ENCODE data around the gene ADAMTSL3.

The ADAMTSL3 gene

GRCh38 chr15:83881156-83881555 is 227.2 kb downstream of the ADAMTSL3 start:
- Histone ChIP-seq H3K4me3 (replicated peaks; ENCODE audit: low read depth, low read length) (no peak overlapping the region), H3K27me3 (replicated peaks; ENCODE audit: control insufficient read depth, insufficient read depth, low read length) (no peaks in the 10 kb centered on the region), H3K36me3 (ENCODE audit: control insufficient read depth, insufficient read depth, low read length) (no peaks in the 10 kb centered on the region)
- no peak for DNase-seq (ENCODE audit: extremely low read depth, insufficient read length)
- TF ChIP-seq, protein P1, sequence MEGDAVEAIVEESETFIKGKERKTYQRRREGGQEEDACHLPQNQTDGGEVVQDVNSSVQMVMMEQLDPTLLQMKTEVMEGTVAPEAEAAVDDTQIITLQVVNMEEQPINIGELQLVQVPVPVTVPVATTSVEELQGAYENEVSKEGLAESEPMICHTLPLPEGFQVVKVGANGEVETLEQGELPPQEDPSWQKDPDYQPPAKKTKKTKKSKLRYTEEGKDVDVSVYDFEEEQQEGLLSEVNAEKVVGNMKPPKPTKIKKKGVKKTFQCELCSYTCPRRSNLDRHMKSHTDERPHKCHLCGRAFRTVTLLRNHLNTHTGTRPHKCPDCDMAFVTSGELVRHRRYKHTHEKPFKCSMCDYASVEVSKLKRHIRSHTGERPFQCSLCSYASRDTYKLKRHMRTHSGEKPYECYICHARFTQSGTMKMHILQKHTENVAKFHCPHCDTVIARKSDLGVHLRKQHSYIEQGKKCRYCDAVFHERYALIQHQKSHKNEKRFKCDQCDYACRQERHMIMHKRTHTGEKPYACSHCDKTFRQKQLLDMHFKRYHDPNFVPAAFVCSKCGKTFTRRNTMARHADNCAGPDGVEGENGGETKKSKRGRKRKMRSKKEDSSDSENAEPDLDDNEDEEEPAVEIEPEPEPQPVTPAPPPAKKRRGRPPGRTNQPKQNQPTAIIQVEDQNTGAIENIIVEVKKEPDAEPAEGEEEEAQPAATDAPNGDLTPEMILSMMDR (IDR thresholded peaks at IDR 0.05; ENCODE audit: insufficient read depth, low read length, poor library complexity, severe bottlenecking), result no peak

GRCh38 chr15:83886321-83886720 is 232.4 kb downstream of the ADAMTSL3 start:
- Histone ChIP-seq H3K4me3 (replicated peaks; ENCODE audit: low read depth, low read length) (no peak overlapping the region), H3K27me3 (replicated peaks; ENCODE audit: control insufficient read depth, insufficient read depth, low read length) (no peaks in the 10 kb centered on the region), H3K36me3 (ENCODE audit: control insufficient read depth, insufficient read depth, low read length) (no peaks in the 10 kb centered on the region)
- TF ChIP-seq, protein P1 (IDR thresholded peaks at IDR 0.05; ENCODE audit: insufficient read depth, low read length, poor library complexity, severe bottlenecking), result no peak
- DNase-seq (ENCODE audit: extremely low read depth, insufficient read length), result no peak

DNA sequence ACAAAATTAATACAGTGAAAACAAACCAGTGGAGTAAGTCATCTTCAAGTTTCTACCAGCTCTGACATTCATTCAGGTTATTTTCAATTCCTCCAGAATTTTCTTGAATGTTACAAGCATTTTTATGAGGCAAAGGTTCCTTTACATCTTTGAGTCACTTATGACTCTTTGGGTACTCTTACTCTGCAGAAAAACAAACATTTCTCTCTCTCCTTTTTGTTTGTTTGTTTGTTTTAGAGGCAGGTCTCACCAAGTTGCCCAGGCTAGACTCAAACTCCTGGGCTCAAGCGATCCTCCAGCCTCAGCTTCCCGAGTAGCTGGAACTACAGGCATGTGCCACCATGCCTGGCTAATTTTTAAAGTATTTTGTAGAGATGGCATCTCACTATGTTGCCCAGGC is 233.5 kb downstream of the ADAMTSL3 start:
- no peak for DNase-seq (ENCODE audit: extremely low read depth, insufficient read length)
- Histone ChIP-seq H3K27me3 (replicated peaks; ENCODE audit: control insufficient read depth, insufficient read depth, low read length) (no peaks in the 10 kb centered on the region), H3K4me3 (replicated peaks; ENCODE audit: low read depth, low read length) (no peak overlapping the region), H3K36me3 (ENCODE audit: control insufficient read depth, insufficient read depth, low read length) (no peaks in the 10 kb centered on the region)
- TF ChIP-seq, protein P1 (IDR thresholded peaks at IDR 0.05; ENCODE audit: insufficient read depth, low read length, poor library complexity, severe bottlenecking), result no peak

DNA sequence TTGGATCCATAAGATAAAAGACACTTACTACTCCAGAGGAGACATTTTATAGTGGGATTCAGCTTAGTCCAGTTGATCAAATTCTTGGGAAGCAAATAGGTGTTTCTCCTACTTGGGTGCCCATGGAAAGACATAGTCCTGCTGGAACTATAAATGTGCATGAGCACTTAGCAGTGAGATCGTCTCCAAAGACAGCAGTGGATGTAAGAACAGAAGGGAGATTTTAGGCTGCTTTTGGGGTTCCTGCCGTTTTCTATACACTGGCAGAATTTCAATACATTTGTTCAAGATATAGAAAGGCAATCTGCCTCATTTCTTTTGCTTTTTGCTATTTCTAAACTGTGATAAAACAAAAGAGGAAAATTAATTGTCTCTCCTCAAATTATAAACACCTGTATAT is 234.0 kb downstream of the ADAMTSL3 start:
- no peaks in the 10 kb centered on the region for H3K36me3 ChIP-seq (ENCODE audit: control insufficient read depth, insufficient read depth, low read length)
- H3K4me3 ChIP-seq (replicated peaks; ENCODE audit: low read depth, low read length), result no peak overlapping the region
- no peak for DNase-seq (ENCODE audit: extremely low read depth, insufficient read length)
- no peaks in the 10 kb centered on the region for H3K27me3 ChIP-seq (replicated peaks; ENCODE audit: control insufficient read depth, insufficient read depth, low read length)
- TF ChIP-seq, protein P1 (IDR thresholded peaks at IDR 0.05; ENCODE audit: insufficient read depth, low read length, poor library complexity, severe bottlenecking), result no peak

DNA sequence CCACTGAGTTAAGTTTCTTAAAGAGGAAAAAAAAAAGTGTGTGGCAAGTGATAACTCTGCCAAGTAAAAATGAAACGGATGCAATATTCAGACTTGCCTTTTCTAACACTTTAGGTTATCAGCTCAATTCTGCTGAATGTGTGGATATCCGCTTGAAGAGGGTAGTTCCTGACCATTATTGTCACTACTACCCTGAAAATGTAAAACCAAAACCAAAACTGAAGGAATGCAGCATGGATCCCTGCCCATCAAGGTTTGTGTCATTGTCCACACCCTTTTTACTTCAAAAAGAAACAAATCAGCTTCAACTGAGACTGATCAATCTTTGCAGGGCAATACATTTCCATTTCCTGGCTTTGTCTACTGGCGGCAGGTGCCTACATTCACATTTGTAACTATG is 236.1 kb downstream of the ADAMTSL3 start:
- H3K36me3 ChIP-seq (ENCODE audit: control insufficient read depth, insufficient read depth, low read length), result no peaks in the 10 kb centered on the region
- H3K4me3 ChIP-seq (replicated peaks; ENCODE audit: low read depth, low read length), result no peak overlapping the region

More for the DNA sequence above, 236.1 kb downstream of the ADAMTSL3 start:
- no peaks in the 10 kb centered on the region for H3K27me3 ChIP-seq (replicated peaks; ENCODE audit: control insufficient read depth, insufficient read depth, low read length)
- DNase-seq (ENCODE audit: extremely low read depth, insufficient read length), result no peak
- TF ChIP-seq, protein P1 (IDR thresholded peaks at IDR 0.05; ENCODE audit: insufficient read depth, low read length, poor library complexity, severe bottlenecking), result no peak

All from GM06990 (cell line).